Brain microvascular endothelial cell (primary cell): Measurements from ENCODE around the gene PIWIL4.

ENCODE experiments used
- DNase-seq: peaks from one replicate; pipeline ENCODE4 v3.0.0-alpha.2; 2020
- H3K27ac ChIP-seq: fragments of 250-450 bp; sonication (Bioruptor Pico); 2 replicates; pipeline ENCODE4 v1.5.1; 2020; ENCODE audit warnings: mild to moderate bottlenecking, moderate library complexity
- H3K27me3 ChIP-seq: fragments of 250-450 bp; sonication (Bioruptor Pico); replicated peaks from 2 replicates; pipeline ENCODE4 v1.5.1; 2020; ENCODE audit warnings: mild to moderate bottlenecking
- H3K36me3 ChIP-seq: fragments of 250-450 bp; sonication (Bioruptor Pico); replicated peaks from 2 replicates; pipeline ENCODE4 v1.5.1; 2020; ENCODE audit warnings: mild to moderate bottlenecking
- H3K4me3 ChIP-seq: 2 replicates; pipeline ENCODE4 v1.5.1; 2011; ENCODE audit warnings: low read depth, mild to moderate bottlenecking, control low read depth, low read length, moderate library complexity
- CTCF ChIP-seq: IDR thresholded peaks from 2 replicates; pipeline ENCODE4 v1.5.1; 2011; ENCODE audit warnings: low read depth, mild to moderate bottlenecking, moderate library complexity, low read length, control low read depth, inconsistent platforms; ENCODE audit errors: missing control alignments
- in situ Hi-C: cut with HindIII; loops from 2 replicates; pipeline ENCODE4 v1.10.0; 2017; ENCODE audit warnings: low sequenced_read_pairs, low pct_ligation_motif_present

Gene PIWIL4

GRCh38 chr11:94525546-94526324, 41.4 kb upstream of the PIWIL4 start:
- no peak for TF ChIP-seq CTCF
- peak; percentile 65 for DNase-seq
- H3K4me3 ChIP-seq, result no peak overlapping the region
- no peaks in the 10 kb centered on the region for H3K27me3 ChIP-seq
- H3K36me3 ChIP-seq, result no peaks in the 10 kb centered on the region
- in situ Hi-C loops, result no loop called here
- H3K27ac ChIP-seq, result no peak overlapping the region

- DNase-seq, result no peak
- H3K36me3 ChIP-seq, result no peaks in the 10 kb centered on the region
- H3K27ac ChIP-seq, result no peak overlapping the region
- no peaks in the 10 kb centered on the region for H3K27me3 ChIP-seq
- TF ChIP-seq CTCF, result no peak
- in situ Hi-C loops, result no loop called here
- H3K4me3 ChIP-seq, result no peak overlapping the region
Observed at GRCh38 chr11:94526645-94527438, 40.3 kb upstream of the PIWIL4 start.

- Histone ChIP-seq H3K36me3 (no peaks in the 10 kb centered on the region), H3K27me3 (no peaks in the 10 kb centered on the region), H3K27ac (peak overlapping the region; percentile 23), H3K4me3 (no peak overlapping the region)
- no peak for TF ChIP-seq CTCF
- peak; percentile 49 for DNase-seq
- in situ Hi-C loops, result no loop called here
Observed at GRCh38 chr11:94528551-94528950, 38.6 kb upstream of the PIWIL4 start.

GRCh38 chr11:94532211-94532610, 35.0 kb upstream of the PIWIL4 start:
- no peak for DNase-seq
- Histone ChIP-seq H3K36me3 (no peaks in the 10 kb centered on the region), H3K4me3 (no peak overlapping the region), H3K27ac (no peak overlapping the region), H3K27me3 (no peaks in the 10 kb centered on the region)
- in situ Hi-C loops, result no loop called here
- no peak for TF ChIP-seq CTCF

GRCh38 chr11:94533206-94533605, 34.0 kb upstream of the PIWIL4 start:
- Histone ChIP-seq H3K4me3 (no peak overlapping the region), H3K27me3 (no peaks in the 10 kb centered on the region), H3K27ac (no peak overlapping the region), H3K36me3 (no peaks in the 10 kb centered on the region)
- no peak for TF ChIP-seq CTCF
- DNase-seq, result no peak
- in situ Hi-C loops, result no loop called here
